ENCODE data around the gene POU2AF1. TPM values are rescaled to one million over a fixed set of nuclear protein-coding genes. Genes with fewer than 3 reads are reported as not detected.
A peak's percentile ranks its signal among the peaks of the same experiment; 100 is the strongest.

The POU2AF1 gene
- total and polyA plus RNA-seq, 2 of the 13 experiments (the other 11 are each of a cell fraction or from before 2014, with no cell fraction given), result 1.9 to 3.6 TPM

- no peak for TF ChIP-seq FUBP1 (CRISPR knock-in tag; IDR thresholded peaks at IDR 0.05; ENCODE audit: borderline replicate concordance)
- TF ChIP-seq ZNF251 (CRISPR knock-in tag; IDR thresholded peaks at IDR 0.05), result no peak
- TF ChIP-seq ZNF816 (CRISPR knock-in tag; IDR thresholded peaks at IDR 0.05; ENCODE audit: borderline replicate concordance), result no peak
- no peak for TF ChIP-seq SMC3 (IDR thresholded peaks at IDR 0.05; ENCODE audit: low read length)
- TF ChIP-seq PHF8 (CRISPR knock-in tag; IDR thresholded peaks at IDR 0.05), result no peak
- TF ChIP-seq POLR2G (IDR thresholded peaks at IDR 0.05; ENCODE audit: low read depth, low read length), result 0 out of 2 replicates have a peak, but pooled peaks have one; percentile 29
- TF ChIP-seq PAF1 (CRISPR knock-in tag; IDR thresholded peaks at IDR 0.05), result no peak
- no peak for TF ChIP-seq PRDM10 (CRISPR knock-in tag; IDR thresholded peaks at IDR 0.05; ENCODE audit: low read depth)
- no peak for TF ChIP-seq PPARG (CRISPR knock-in tag; conservative IDR thresholded peaks at IDR 0.05)
- no peak for TF ChIP-seq HMGXB3 (CRISPR knock-in tag; IDR thresholded peaks at IDR 0.05; ENCODE audit: borderline replicate concordance)
- no peak for TF ChIP-seq RFXAP (CRISPR knock-in tag; IDR thresholded peaks at IDR 0.05; ENCODE audit: borderline replicate concordance)
- no peak for TF ChIP-seq TCF7 (IDR thresholded peaks at IDR 0.05; ENCODE audit: low read depth)
Observed at GRCh38 chr11:111336582-111337256, 42.4 kb downstream of the POU2AF1 start (continued).
